Measurements from ENCODE around the gene AGRN.

GRCh38 chr1:1024149-1024770 is 4.3 kb downstream of the AGRN start:
- TF ChIP-seq, protein P1, sequence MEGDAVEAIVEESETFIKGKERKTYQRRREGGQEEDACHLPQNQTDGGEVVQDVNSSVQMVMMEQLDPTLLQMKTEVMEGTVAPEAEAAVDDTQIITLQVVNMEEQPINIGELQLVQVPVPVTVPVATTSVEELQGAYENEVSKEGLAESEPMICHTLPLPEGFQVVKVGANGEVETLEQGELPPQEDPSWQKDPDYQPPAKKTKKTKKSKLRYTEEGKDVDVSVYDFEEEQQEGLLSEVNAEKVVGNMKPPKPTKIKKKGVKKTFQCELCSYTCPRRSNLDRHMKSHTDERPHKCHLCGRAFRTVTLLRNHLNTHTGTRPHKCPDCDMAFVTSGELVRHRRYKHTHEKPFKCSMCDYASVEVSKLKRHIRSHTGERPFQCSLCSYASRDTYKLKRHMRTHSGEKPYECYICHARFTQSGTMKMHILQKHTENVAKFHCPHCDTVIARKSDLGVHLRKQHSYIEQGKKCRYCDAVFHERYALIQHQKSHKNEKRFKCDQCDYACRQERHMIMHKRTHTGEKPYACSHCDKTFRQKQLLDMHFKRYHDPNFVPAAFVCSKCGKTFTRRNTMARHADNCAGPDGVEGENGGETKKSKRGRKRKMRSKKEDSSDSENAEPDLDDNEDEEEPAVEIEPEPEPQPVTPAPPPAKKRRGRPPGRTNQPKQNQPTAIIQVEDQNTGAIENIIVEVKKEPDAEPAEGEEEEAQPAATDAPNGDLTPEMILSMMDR (conservative IDR thresholded peaks at IDR 0.05 in 1 of 2, IDR thresholded peaks at IDR 0.05 in 1 of 2; ENCODE audit: extremely low read depth in 1 of 2, insufficient read depth in 1 of 2, low read depth in 1 of 2, low read length in 2 of 2), result no peak
- TF ChIP-seq EZH2 (IDR thresholded peaks at IDR 0.05; ENCODE audit: borderline replicate concordance, low read length), result no peak

Data from mammary epithelial cell (primary cell).